MCF 10A (cell line): ENCODE measurements around the gene RIC8A. TPM values are rescaled to one million over a fixed set of nuclear protein-coding genes. Genes with fewer than 3 reads are reported as not detected.
"Not testable (repeated sequence)": the region's sequence is repeated elsewhere in the genome, so short reads cannot be mapped to it uniquely, and the experiment has no call there.

Source experiments
- BruUV-seq: library from RNA; stranded (reverse); fragments of 400-500 nt; replicated peaks from 2 replicates; lab custom pipeline; 2021; lab: Mats Ljungman, UMichigan
- CTCF ChIA-PET: fragments of 300-600 bp; sonication (Branson Sonifier 250); formaldehyde crosslinking; extraction: SDS; loops from one replicate; lab custom pipeline; 2021; ENCODE audit warnings: antibody characterized with exemption, inconsistent platforms; lab: Yijun Ruan, JAX
- POLR2A ChIA-PET: fragments of 300-600, 350-650 bp; sonication (Branson Sonifier 250); formaldehyde crosslinking; extraction: SDS; loops from one replicate; lab custom pipeline; 2020; ENCODE audit warnings: antibody characterized with exemption, inconsistent platforms; lab: Yijun Ruan, JAX
- DNase-seq: peaks from one replicate; pipeline ENCODE4 v3.0.0-alpha.2; 2018; ENCODE audit not compliant: unreplicated experiment
- H3K27ac Mint-ChIP-seq: one replicate; pipeline ENCODE4 v1.8.0; 2022; ENCODE audit warnings: mild to moderate bottlenecking, low read depth, mixed read lengths; ENCODE audit not compliant: unreplicated experiment
- H3K27me3 Mint-ChIP-seq: one replicate; pipeline ENCODE4 v1.8.0; 2022; ENCODE audit warnings: mixed read lengths; ENCODE audit not compliant: insufficient read depth, unreplicated experiment
- H3K36me3 Mint-ChIP-seq: one replicate; pipeline ENCODE4 v1.8.0; 2022; ENCODE audit warnings: mild to moderate bottlenecking, moderate library complexity, mixed read lengths; ENCODE audit not compliant: insufficient read depth, unreplicated experiment
- H3K4me1 Mint-ChIP-seq: one replicate; pipeline ENCODE4 v1.8.0; 2022; ENCODE audit warnings: mixed read lengths; ENCODE audit not compliant: insufficient read depth, unreplicated experiment
- H3K4me3 Mint-ChIP-seq: one replicate; pipeline ENCODE4 v1.8.0; 2022; ENCODE audit warnings: mild to moderate bottlenecking, moderate library complexity, mixed read lengths; ENCODE audit not compliant: unreplicated experiment
- H3K9me3 Mint-ChIP-seq: one replicate; pipeline ENCODE4 v1.8.0; 2022; ENCODE audit warnings: mixed read lengths; ENCODE audit not compliant: unreplicated experiment
- CTCF ChIP-seq: fragments of 200-600 bp; IDR thresholded peaks from one replicate; pipeline ENCODE4 v1.8.0; 2022; ENCODE audit warnings: antibody characterized with exemption, mild to moderate bottlenecking; ENCODE audit not compliant: unreplicated experiment
- intact Hi-C: fragments of 100-400 bp; cut with micrococcal nuclease; formaldehyde crosslinking; loops from 2 replicates; pipeline ENCODE4 v1.14.1; 2022
- total RNA-seq: library from RNA; stranded (reverse); gene quantifications from 2 replicates; pipeline ENCODE4 v1.2.3, GENCODE V29; 2022

The RIC8A gene
- total RNA-seq, 1 experiment from 2014 or later: 93.3 TPM

GRCh38 chr11:216081-216974 lies 8.8 kb downstream of the RIC8A start:
- Mint-ChIP-seq H3K27ac (peak overlapping the region; percentile 63), H3K9me3 (no peaks in the 10 kb centered on the region), H3K27me3 (no peaks in the 10 kb centered on the region), H3K4me3 (no peak overlapping the region), H3K36me3 (peaks cover 54% of the 10 kb centered on the region), H3K4me1 (peaks cover 9% of the 10 kb centered on the region)
- DNase-seq: no peak
- ChIA-PET CTCF (interaction anchor here (1.6 kb wide), 1 partner anchor 34 kb away, joined by 6 read pairs; no protein-coding TSS in a partner anchor), POLR2A (interaction anchor here (0.7 to 1.5 kb wide), 11 partner anchors 8 to 177 kb away, joined by 3 to 14 read pairs (median 3); partner anchors contain the start of genes BET1L, IFITM5, PKP3 and PSMD13)
- BruUV-seq: TSS peak; percentile 54
- TF ChIP-seq CTCF: no peak
- intact Hi-C loops: no loop called here

GRCh38 chr11:217704-218103 lies 10.2 kb downstream of the RIC8A start:
- ChIA-PET POLR2A (interaction anchor here (1.0 to 1.5 kb wide), 2 partner anchors 10 to 233 kb away, joined by 3 to 14 read pairs; partner anchors contain the start of genes BET1L, PTDSS2 and RIC8A), CTCF (no interaction called here)
- peaks cover 46% of the 10 kb centered on the region for H3K36me3 Mint-ChIP-seq
- H3K27ac Mint-ChIP-seq: no peak overlapping the region
- no peak overlapping the region for H3K4me3 Mint-ChIP-seq
- BruUV-seq: no TSS peak
- H3K27me3 Mint-ChIP-seq: no peaks in the 10 kb centered on the region
- TF ChIP-seq CTCF: no peak
- DNase-seq: no peak
- intact Hi-C loops: no loop called here
- peaks cover 9% of the 10 kb centered on the region for H3K4me1 Mint-ChIP-seq
- no peaks in the 10 kb centered on the region for H3K9me3 Mint-ChIP-seq

GRCh38 chr11:218815-219593 lies 11.5 kb downstream of the RIC8A start:
- no peak for TF ChIP-seq CTCF
- ChIA-PET CTCF (interaction anchor here (0.8 to 0.9 kb wide), 2 partner anchors 10 to 32 kb away, joined by 4 to 6 read pairs; no protein-coding TSS in a partner anchor), POLR2A (interaction anchor here (0.6 to 1.3 kb wide), 5 partner anchors 10 to 530 kb away, joined by 3 to 5 read pairs (median 3); partner anchors contain the start of genes BET1L, PTDSS2 and RIC8A)
- DNase-seq: no peak
- Mint-ChIP-seq H3K4me3 (no peak overlapping the region), H3K27ac (no peak overlapping the region), H3K9me3 (no peaks in the 10 kb centered on the region), H3K27me3 (no peaks in the 10 kb centered on the region), H3K36me3 (peaks cover 33% of the 10 kb centered on the region), H3K4me1 (peaks cover 9% of the 10 kb centered on the region)
- no TSS peak for BruUV-seq
- intact Hi-C loops: no loop called here

- H3K4me1 Mint-ChIP-seq: peaks cover 15% of the 10 kb centered on the region
- peaks cover 29% of the 10 kb centered on the region for H3K36me3 Mint-ChIP-seq
- POLR2A ChIA-PET: interaction anchor here (0.9 to 1.0 kb wide), 2 partner anchors 13 to 14 kb away, joined by 3 read pairs; partner anchors contain the start of genes BET1L and RIC8A
- H3K9me3 Mint-ChIP-seq, intact Hi-C loops, DNase-seq, CTCF ChIA-PET, H3K4me3 Mint-ChIP-seq, H3K27me3 Mint-ChIP-seq, H3K27ac Mint-ChIP-seq, BruUV-seq: not testable (repeated sequence)
Observed at GRCh38 chr11:220641-221215, 13.2 kb downstream of the RIC8A start.
